HG02970 (cell line): ENCODE data around the gene RNF2.
"Not testable (repeated sequence)": the region's sequence is repeated elsewhere in the genome, so short reads cannot be mapped to it uniquely, and the experiment has no call there.

Experiments
- ATAC-seq: cut with Tn5 transposase; IDR thresholded peaks from one replicate; pipeline ENCODE4 v1.9.1; 2021; ENCODE audit warnings: mild to moderate bottlenecking, moderate library complexity, moderate number of reproducible peaks; ENCODE audit not compliant: unreplicated experiment, low FRiP score

The RNF2 gene

DNA sequence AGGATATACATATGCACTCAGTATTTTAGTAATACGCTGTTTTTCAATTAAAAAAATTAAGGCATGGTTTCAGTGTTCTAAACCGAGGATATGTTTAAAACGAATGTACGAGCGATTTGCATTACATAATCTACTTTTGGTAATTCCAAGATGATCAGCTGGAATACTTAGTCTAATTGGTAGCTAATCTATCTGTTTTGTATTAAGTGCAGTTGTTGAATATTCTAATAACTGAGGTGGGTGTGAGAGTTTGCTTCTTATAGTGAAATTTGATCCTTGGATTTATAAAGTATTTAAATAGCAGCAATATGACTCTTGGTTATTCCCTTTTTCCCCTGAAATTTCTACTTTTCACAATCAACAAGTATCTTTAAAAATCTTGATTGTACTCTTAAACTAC is 1.3 kb downstream of the RNF2 start:
- ATAC-seq, result no peak

DNA sequence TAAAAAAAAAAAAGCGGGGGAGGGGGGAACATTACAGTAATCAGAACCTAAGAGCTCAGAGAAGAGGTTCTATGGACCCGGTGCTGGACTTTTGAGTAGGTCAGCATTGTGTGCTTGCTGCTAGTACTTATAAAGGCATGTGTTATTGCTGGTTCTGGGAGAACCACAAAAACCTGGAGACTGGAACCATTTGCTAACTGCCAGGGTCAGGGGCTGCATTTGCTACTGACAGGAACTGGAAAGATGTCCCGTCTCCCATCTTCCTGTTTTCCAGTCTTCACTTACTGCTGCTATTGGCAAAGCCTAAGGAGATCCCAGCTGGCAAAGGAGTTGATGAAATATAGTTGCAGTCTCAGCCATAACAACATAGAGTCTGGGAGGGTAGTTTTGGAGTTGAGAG is 4.3 kb downstream of the RNF2 start:
- ATAC-seq, result no peak

GRCh38 chr1:185050823-185051451 is 5.6 kb downstream of the RNF2 start:
- no peak for ATAC-seq

GRCh38 chr1:185053204-185053603 is 7.8 kb downstream of the RNF2 start:
- no peak for ATAC-seq

- no peak for ATAC-seq
Observed at GRCh38 chr1:185054365-185055060, 9.2 kb downstream of the RNF2 start.

GRCh38 chr1:185058110-185058509 is 12.8 kb downstream of the RNF2 start:
- ATAC-seq, result no peak

DNA sequence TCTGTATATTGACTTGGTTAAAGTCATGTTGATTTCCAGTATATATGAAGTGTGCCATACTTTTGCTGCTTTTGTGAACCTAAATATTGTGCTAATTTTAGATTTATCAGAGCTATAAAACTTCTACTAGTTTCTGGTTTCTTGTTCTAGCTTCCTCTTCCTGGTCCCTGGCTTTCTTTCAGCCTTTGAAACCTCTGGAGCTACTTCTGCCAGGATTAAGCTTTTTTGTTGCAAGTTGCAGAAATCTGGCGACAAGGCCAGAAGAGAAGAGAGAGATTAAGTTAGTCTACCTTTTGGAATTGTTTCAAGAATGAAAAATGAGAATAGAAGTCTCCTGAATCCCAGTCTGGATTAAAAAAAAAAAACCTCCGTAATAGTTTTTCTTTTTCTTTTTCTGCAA is 13.5 kb downstream of the RNF2 start:
- ATAC-seq, result no peak

- ATAC-seq, result no peak
Observed at GRCh38 chr1:185059950-185060571, 14.7 kb downstream of the RNF2 start.

- no peak for ATAC-seq
Observed at GRCh38 chr1:185062710-185063370, 17.5 kb downstream of the RNF2 start.

GRCh38 chr1:185063719-185064118 is 18.4 kb downstream of the RNF2 start:
- no peak for ATAC-seq

- not testable (repeated sequence) for ATAC-seq
Observed at GRCh38 chr1:185065006-185065405, 19.6 kb downstream of the RNF2 start.

- ATAC-seq, result no peak
Observed at GRCh38 chr1:185066181-185066580, 20.8 kb downstream of the RNF2 start.

- ATAC-seq, result no peak
Observed at GRCh38 chr1:185068341-185068740, 23.0 kb downstream of the RNF2 start.

DNA sequence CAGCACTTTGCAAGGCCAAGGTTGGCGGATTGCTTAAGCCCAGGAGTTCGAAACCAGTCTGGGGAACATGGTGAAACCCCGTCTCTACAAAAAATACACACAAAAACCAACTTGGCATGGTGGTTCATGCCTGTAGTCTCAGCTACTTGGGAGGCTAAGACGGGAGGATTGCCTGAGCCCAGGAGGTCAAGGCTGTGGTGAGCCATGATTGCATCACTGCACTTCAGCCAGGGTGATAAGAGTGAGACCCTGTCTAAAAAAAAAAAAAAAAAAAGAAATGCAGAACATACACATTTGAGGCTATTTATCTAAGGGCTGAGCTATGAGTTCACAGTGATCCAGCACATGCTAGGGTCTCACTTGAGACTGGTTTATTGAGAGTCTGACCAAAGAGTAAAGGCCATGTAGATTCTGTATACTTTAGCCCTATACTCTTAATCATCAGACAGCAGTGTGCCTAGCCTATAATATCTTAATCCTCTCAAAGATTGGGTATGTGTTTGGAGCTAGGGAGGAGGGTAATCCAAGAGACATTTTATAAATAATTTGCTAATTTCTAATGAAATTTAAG is 23.9 kb downstream of the RNF2 start:
- ATAC-seq, result no peak

- ATAC-seq, result no peak
Observed at GRCh38 chr1:185070051-185070450, 24.7 kb downstream of the RNF2 start.

DNA sequence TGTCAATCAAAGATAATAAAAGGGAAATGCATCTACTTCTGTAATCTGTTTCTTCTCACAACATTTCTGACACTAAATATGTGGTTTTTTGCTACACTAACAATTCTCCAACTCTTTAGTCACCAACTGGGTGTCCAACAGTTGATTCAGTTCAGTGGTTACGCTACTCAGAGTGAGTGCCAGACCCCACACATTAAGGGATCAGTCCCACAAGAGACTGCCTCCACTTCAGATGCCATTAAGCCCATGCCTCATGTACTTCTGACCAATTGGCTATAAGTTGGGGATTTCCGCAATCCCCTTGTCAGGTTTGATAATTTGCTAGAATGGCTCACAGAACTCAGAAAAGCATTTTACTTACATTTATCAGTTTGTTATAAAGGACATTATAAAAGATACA is 28.4 kb downstream of the RNF2 start:
- ATAC-seq, result no peak

GRCh38 chr1:185074307-185074706 is 28.9 kb downstream of the RNF2 start:
- no peak for ATAC-seq

GRCh38 chr1:185075476-185075875 is 30.1 kb downstream of the RNF2 start:
- no peak for ATAC-seq

DNA sequence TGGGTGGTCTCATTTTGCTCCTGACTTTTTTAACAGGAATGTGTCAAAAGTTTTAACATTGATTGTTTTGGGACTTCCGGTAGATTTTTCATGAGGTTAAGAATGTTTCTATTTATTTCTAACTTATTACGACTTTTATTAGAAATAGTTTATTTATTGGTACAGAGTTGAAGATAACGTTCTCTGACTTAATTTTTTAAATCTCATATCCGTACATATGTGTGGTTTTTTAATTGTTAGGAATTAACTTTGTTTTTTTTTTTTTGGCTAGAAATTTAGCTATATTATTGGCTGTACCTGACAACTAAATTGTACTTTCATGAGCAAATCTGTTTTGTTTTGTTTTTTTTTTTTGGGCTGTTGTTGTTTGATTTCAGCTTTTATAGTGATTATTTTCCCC is 32.0 kb downstream of the RNF2 start:
- no peak for ATAC-seq

- ATAC-seq, result no peak
Observed at GRCh38 chr1:185080422-185080821, 35.1 kb downstream of the RNF2 start.

DNA sequence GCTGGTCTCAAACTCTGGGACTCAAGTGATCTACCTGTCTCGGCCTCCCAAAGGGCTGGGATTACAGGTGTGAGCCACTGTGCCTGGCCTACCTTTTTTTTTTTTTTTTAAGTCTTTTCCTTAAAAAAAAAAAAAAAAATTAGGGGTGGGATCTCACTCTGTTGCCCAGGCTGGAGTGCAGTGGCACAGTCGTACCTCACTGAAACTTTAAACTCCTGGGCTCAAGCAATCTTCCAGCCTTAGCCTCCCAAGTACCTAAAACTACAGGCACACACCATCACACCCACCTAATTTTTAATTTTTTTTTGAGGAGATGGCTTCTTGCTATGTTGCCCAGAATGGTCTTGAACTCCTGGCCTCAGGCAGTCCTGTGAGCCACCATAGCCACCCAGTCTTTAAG is 38.5 kb downstream of the RNF2 start:
- no peak for ATAC-seq
